Body of pancreas (tissue), 4 donors: ENCODE data around the gene RBM20. TPM values are rescaled to one million over a fixed set of nuclear protein-coding genes. Genes with fewer than 3 reads are reported as not detected.

ENCODE experiments used
- ATAC-seq: fragments of 150-250 bp; one replicate; pipeline ENCODE4 v1.9.1; 2016
- DNase-seq, 4 donors: peaks; one replicate each; pipeline ENCODE4 v3.0.0-alpha.2; 2019
- H3K27ac ChIP-seq, 4 donors: fragments of 200-600 bp; sonication (generic); 1 replicate in 3 of 4; 2 replicates in 1 of 4; pipeline versions ENCODE4 v1.5.1 to v1.6.1; 2016 to 2019; ENCODE audit warnings: mild to moderate bottlenecking in 1 of 4, mixed read lengths in 1 of 4, moderate library complexity in 1 of 4
- H3K27me3 ChIP-seq, 2 donors: fragments of 200-600 bp; sonication (generic); one replicate each; pipeline ENCODE4 v1.6.0; 2016; ENCODE audit warnings: mild to moderate bottlenecking in 1 of 2
- H3K36me3 ChIP-seq, 2 donors: fragments of 200-600 bp; sonication (generic); replicated peaks in 1 of 2; 2 replicates each; pipeline ENCODE4 v1.5.1; 2016; ENCODE audit warnings: low read depth in 2 of 2; ENCODE audit not compliant: insufficient read depth in 1 of 2
- H3K4me1 ChIP-seq: fragments of 200-600 bp; sonication (generic); one replicate; pipeline ENCODE4 v1.6.0; 2016
- H3K4me3 ChIP-seq, 2 donors: fragments of 200-600 bp; sonication (generic); 1 replicate in 1 of 2; 2 replicates in 1 of 2; pipeline ENCODE4 v1.5.1; 2016 to 2019
- H3K9me3 ChIP-seq, 3 donors: fragments of 200-600 bp; sonication (generic); 1 replicate in 2 of 3; 2 replicates in 1 of 3; pipeline ENCODE4 v1.5.1; 2016
- POLR2A ChIP-seq, 3 donors: fragments of 450-650 bp; IDR thresholded peaks; one replicate each; pipeline ENCODE4 v1.6.1; 2016; ENCODE audit warnings: antibody characterized with exemption in 3 of 3, mild to moderate bottlenecking in 2 of 3
- WGBS, 2 donors: methylation state at CpG; one replicate each; pipeline ENCODE4 v1.1.5; 2017; 5-methylcytosine and 5-hydroxymethylcytosine counted together
- intact Hi-C: fragments of 100-400 bp; cut with DNase I; formaldehyde crosslinking; loops from one replicate; pipeline ENCODE4 v1.15.1; 2023
- total RNA-seq, 2 donors: library from RNA; depleted of rRNA; stranded (reverse); fragments of >200 nt; gene quantifications; one replicate each; pipeline ENCODE4 v1.1.0, GENCODE V29; 2016
- TF ChIP-seq, protein P1 (sequence below), 7 experiments: fragments of 450-650 bp in 4 of 7; fragments of 200-600 bp in 3 of 7; sonication (generic) in 3 of 7; IDR thresholded peaks; one replicate each; pipeline ENCODE4 v1.5.1; 2016 to 2019; ENCODE audit warnings: antibody characterized with exemption in 7 of 7

RBM20 gene
- total RNA-seq, 2 donors from 2014 or later = 14.5 to 39.4 TPM

GRCh38 chr10:110672580-110672919 is 28.4 kb downstream of the RBM20 start:
- Histone ChIP-seq H3K36me3 (no peaks in the 10 kb centered on the region), H3K27me3 (no peaks in the 10 kb centered on the region), H3K4me3 (peak overlapping the region in 1 of 2 donors; percentile 51), H3K27ac (peak overlapping the region in 3 of 4 donors; percentile 16 to 82 (median 40)), H3K9me3 (no peaks in the 10 kb centered on the region), H3K4me1 (peaks cover 4% of the 10 kb centered on the region)
- TF ChIP-seq POLR2A (IDR thresholded peaks at IDR 0.05) = no peak
- TF ChIP-seq, protein P1, sequence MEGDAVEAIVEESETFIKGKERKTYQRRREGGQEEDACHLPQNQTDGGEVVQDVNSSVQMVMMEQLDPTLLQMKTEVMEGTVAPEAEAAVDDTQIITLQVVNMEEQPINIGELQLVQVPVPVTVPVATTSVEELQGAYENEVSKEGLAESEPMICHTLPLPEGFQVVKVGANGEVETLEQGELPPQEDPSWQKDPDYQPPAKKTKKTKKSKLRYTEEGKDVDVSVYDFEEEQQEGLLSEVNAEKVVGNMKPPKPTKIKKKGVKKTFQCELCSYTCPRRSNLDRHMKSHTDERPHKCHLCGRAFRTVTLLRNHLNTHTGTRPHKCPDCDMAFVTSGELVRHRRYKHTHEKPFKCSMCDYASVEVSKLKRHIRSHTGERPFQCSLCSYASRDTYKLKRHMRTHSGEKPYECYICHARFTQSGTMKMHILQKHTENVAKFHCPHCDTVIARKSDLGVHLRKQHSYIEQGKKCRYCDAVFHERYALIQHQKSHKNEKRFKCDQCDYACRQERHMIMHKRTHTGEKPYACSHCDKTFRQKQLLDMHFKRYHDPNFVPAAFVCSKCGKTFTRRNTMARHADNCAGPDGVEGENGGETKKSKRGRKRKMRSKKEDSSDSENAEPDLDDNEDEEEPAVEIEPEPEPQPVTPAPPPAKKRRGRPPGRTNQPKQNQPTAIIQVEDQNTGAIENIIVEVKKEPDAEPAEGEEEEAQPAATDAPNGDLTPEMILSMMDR (IDR thresholded peaks at IDR 0.05) = no peak
- intact Hi-C loops = no loop called here
- WGBS, 2 donors = 1 to 11% methylated on average over 3 to 12 of the region's 12 CpGs
- DNase-seq = no peak
- ATAC-seq = peak; percentile 16

GRCh38 chr10:110676016-110676415 is 31.9 kb downstream of the RBM20 start:
- Histone ChIP-seq H3K4me1 (peaks cover 4% of the 10 kb centered on the region), H3K9me3 (no peaks in the 10 kb centered on the region), H3K27ac (no peak overlapping the region), H3K36me3 (no peaks in the 10 kb centered on the region), H3K4me3 (no peak overlapping the region), H3K27me3 (no peaks in the 10 kb centered on the region)
- DNase-seq = no peak
- intact Hi-C loops = no loop called here
- no peak for ATAC-seq
- WGBS, 2 donors = 64% methylated on average over 6 of the region's 6 CpGs
- TF ChIP-seq POLR2A (IDR thresholded peaks at IDR 0.05) = no peak
- TF ChIP-seq, protein P1 (IDR thresholded peaks at IDR 0.05) = no peak

- Histone ChIP-seq H3K4me3 (no peak overlapping the region), H3K36me3 (no peaks in the 10 kb centered on the region), H3K27me3 (no peaks in the 10 kb centered on the region), H3K9me3 (no peaks in the 10 kb centered on the region), H3K27ac (no peak overlapping the region), H3K4me1 (no peaks in the 10 kb centered on the region)
- DNase-seq (no peak), ATAC-seq (no peak)
- TF ChIP-seq, protein P1 (IDR thresholded peaks at IDR 0.05) = no peak
- TF ChIP-seq POLR2A (IDR thresholded peaks at IDR 0.05) = no peak
- 62 to 82% methylated on average over 12 to 13 of the region's 13 CpGs for WGBS, 2 donors
- intact Hi-C loops = no loop called here
Measured at GRCh38 chr10:110679486-110680272, 35.5 kb downstream of the RBM20 start.

- DNase-seq = no peak
- no peaks in the 10 kb centered on the region for H3K4me1 ChIP-seq
- ATAC-seq = no peak
- TF ChIP-seq, protein P1 (IDR thresholded peaks at IDR 0.05) = no peak
- no peak for TF ChIP-seq POLR2A (IDR thresholded peaks at IDR 0.05)
- H3K27ac ChIP-seq = no peak overlapping the region
- no peak overlapping the region for H3K4me3 ChIP-seq
- H3K27me3 ChIP-seq = no peaks in the 10 kb centered on the region
- WGBS, 2 donors = 58 to 67% methylated on average over 15 to 18 of the region's 18 CpGs
- intact Hi-C loops = no loop called here
- no peaks in the 10 kb centered on the region for H3K9me3 ChIP-seq
- no peaks in the 10 kb centered on the region for H3K36me3 ChIP-seq
Measured at GRCh38 chr10:110680273-110681020, 36.3 kb downstream of the RBM20 start.
